ENCODE measurements around the gene ARRB1. TPM values are rescaled to one million over a fixed set of nuclear protein-coding genes. Genes with fewer than 3 reads are reported as not detected.

ARRB1 gene
- total RNA-seq, 6 experiments from 2014 or later: 10.8 to 14.4 (median 11.2) TPM

GRCh38 chr11:75239531-75240290 is 111.8 kb downstream of the ARRB1 start:
- no peak overlapping the region for H3K4me3 Mint-ChIP-seq
- no peaks in the 10 kb centered on the region for H3K4me1 Mint-ChIP-seq (ENCODE audit: low read depth)
- no peaks in the 10 kb centered on the region for H3K36me3 Mint-ChIP-seq (ENCODE audit: low read depth)
- no peaks in the 10 kb centered on the region for H3K9me3 Mint-ChIP-seq
- no peak for DNase-seq
- H3K27ac Mint-ChIP-seq: no peak overlapping the region
- peaks cover 45% of the 10 kb centered on the region for H3K27me3 Mint-ChIP-seq (ENCODE audit: insufficient read depth)
- no peak for TF ChIP-seq CTCF (IDR thresholded peaks at IDR 0.05)

- no peak for TF ChIP-seq CTCF (IDR thresholded peaks at IDR 0.05)
- H3K4me3 Mint-ChIP-seq: no peak overlapping the region
- peaks cover 38% of the 10 kb centered on the region for H3K27me3 Mint-ChIP-seq (ENCODE audit: insufficient read depth)
- H3K4me1 Mint-ChIP-seq (ENCODE audit: low read depth): no peaks in the 10 kb centered on the region
- H3K9me3 Mint-ChIP-seq: no peaks in the 10 kb centered on the region
- no peak for DNase-seq
- H3K36me3 Mint-ChIP-seq (ENCODE audit: low read depth): no peaks in the 10 kb centered on the region
- no peak overlapping the region for H3K27ac Mint-ChIP-seq
Observed at GRCh38 chr11:75238595-75239440, 112.6 kb downstream of the ARRB1 start.

- Mint-ChIP-seq H3K9me3 (no peaks in the 10 kb centered on the region), H3K27ac (no peak overlapping the region), H3K27me3 (ENCODE audit: insufficient read depth) (peaks cover 25% of the 10 kb centered on the region), H3K4me1 (ENCODE audit: low read depth) (no peaks in the 10 kb centered on the region), H3K4me3 (no peak overlapping the region), H3K36me3 (ENCODE audit: low read depth) (no peaks in the 10 kb centered on the region)
- DNase-seq: no peak
- no peak for TF ChIP-seq CTCF (IDR thresholded peaks at IDR 0.05)
Observed at GRCh38 chr11:75237050-75237449, 114.4 kb downstream of the ARRB1 start.

GRCh38 chr11:75236062-75236461 is 115.4 kb downstream of the ARRB1 start:
- no peak overlapping the region for H3K27ac Mint-ChIP-seq
- TF ChIP-seq CTCF (IDR thresholded peaks at IDR 0.05): no peak
- no peaks in the 10 kb centered on the region for H3K4me1 Mint-ChIP-seq (ENCODE audit: low read depth)
- DNase-seq: no peak
- no peaks in the 10 kb centered on the region for H3K36me3 Mint-ChIP-seq (ENCODE audit: low read depth)
- H3K4me3 Mint-ChIP-seq: no peak overlapping the region
- H3K27me3 Mint-ChIP-seq (ENCODE audit: insufficient read depth): peaks cover 29% of the 10 kb centered on the region
- H3K9me3 Mint-ChIP-seq: no peaks in the 10 kb centered on the region

- no peak for TF ChIP-seq CTCF (IDR thresholded peaks at IDR 0.05)
- peak; percentile 56 for DNase-seq
- no peaks in the 10 kb centered on the region for H3K36me3 Mint-ChIP-seq (ENCODE audit: low read depth)
- peaks cover 23% of the 10 kb centered on the region for H3K27me3 Mint-ChIP-seq (ENCODE audit: insufficient read depth)
- H3K9me3 Mint-ChIP-seq: no peaks in the 10 kb centered on the region
- no peaks in the 10 kb centered on the region for H3K4me1 Mint-ChIP-seq (ENCODE audit: low read depth)
- H3K4me3 Mint-ChIP-seq: no peak overlapping the region
- H3K27ac Mint-ChIP-seq: no peak overlapping the region
Observed at GRCh38 chr11:75233754-75234172, 117.7 kb downstream of the ARRB1 start.

Measured in HFFc6 (cell line).